Measurements from ENCODE around the gene PTGES3L. TPM values are rescaled to one million over a fixed set of nuclear protein-coding genes. Genes with fewer than 3 reads are reported as not detected.
A peak's percentile ranks its signal among the peaks of the same experiment; 100 is the strongest.

PTGES3L gene
- total and polyA plus RNA-seq, 2 donors (not counting 1 experiment from before 2014, with no cell fraction given), result 0.17 to 1.7 TPM

DNA sequence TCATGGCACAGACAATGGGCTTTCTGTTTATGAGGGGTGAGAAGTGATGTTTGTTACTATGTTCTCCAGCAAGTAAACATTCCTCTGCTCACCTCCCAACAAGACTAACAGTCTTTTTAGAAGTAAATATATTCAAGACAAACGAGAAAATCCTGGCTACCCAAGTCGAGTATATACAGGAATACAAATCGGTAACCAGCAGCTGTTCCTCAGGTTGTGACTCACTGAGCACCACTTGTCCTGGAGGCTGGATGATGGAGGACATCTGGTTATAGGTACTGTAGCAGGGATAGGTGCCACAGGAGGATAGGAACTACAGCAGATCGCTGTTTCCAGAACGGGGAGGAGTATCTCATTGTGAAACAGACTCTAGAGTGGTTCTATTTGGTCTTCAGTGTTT, 13.0 kb upstream of the PTGES3L start:
- H3K4me2 ChIP-seq (ENCODE audit: extremely low read depth, insufficient read depth, low read length), result no peak overlapping the region
- no peaks in the 10 kb centered on the region for H3K9me3 ChIP-seq (ENCODE audit: control insufficient read depth, insufficient read depth, low read depth, low read length)
- no peak overlapping the region for H2AFZ ChIP-seq (ENCODE audit: low read length)
- H3K79me2 ChIP-seq (ENCODE audit: control insufficient read depth, insufficient read depth, low read length), result no peaks in the 10 kb centered on the region
- peaks cover 12% of the 10 kb centered on the region for H3K4me1 ChIP-seq (ENCODE audit: control insufficient read depth, extremely low read depth, insufficient read depth, low read length)
- peaks cover 10% of the 10 kb centered on the region for H3K36me3 ChIP-seq (ENCODE audit: control insufficient read depth, insufficient read depth, low read length)
- H3K4me3 ChIP-seq (replicated peaks in 1 of 4; ENCODE audit: control extremely low read depth in 1 of 4, insufficient read depth in 1 of 4, low read depth in 3 of 4, low read length in 4 of 4), result no peak overlapping the region
- no peak for DNase-seq (ENCODE audit: low read depth in 2 of 2)
- no peak overlapping the region for H3K27ac ChIP-seq (ENCODE audit: insufficient read depth, low read length)
- TF ChIP-seq, protein P1, sequence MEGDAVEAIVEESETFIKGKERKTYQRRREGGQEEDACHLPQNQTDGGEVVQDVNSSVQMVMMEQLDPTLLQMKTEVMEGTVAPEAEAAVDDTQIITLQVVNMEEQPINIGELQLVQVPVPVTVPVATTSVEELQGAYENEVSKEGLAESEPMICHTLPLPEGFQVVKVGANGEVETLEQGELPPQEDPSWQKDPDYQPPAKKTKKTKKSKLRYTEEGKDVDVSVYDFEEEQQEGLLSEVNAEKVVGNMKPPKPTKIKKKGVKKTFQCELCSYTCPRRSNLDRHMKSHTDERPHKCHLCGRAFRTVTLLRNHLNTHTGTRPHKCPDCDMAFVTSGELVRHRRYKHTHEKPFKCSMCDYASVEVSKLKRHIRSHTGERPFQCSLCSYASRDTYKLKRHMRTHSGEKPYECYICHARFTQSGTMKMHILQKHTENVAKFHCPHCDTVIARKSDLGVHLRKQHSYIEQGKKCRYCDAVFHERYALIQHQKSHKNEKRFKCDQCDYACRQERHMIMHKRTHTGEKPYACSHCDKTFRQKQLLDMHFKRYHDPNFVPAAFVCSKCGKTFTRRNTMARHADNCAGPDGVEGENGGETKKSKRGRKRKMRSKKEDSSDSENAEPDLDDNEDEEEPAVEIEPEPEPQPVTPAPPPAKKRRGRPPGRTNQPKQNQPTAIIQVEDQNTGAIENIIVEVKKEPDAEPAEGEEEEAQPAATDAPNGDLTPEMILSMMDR (conservative IDR thresholded peaks at IDR 0.05 in 1 of 2, IDR thresholded peaks at IDR 0.05 in 1 of 2; ENCODE audit: low read depth in 1 of 2, low read length in 2 of 2), result no peak
- TF ChIP-seq EZH2 (IDR thresholded peaks at IDR 0.05; ENCODE audit: low read length, missing control alignments), result no peak
- H4K20me1 ChIP-seq (ENCODE audit: control insufficient read depth, extremely low read depth, insufficient read depth, low read length), result no peaks in the 10 kb centered on the region
- no peak overlapping the region for H3K9ac ChIP-seq (ENCODE audit: insufficient read depth, low read length)
- H3K27me3 ChIP-seq (ENCODE audit: control insufficient read depth, insufficient read depth, low read length), result no peaks in the 10 kb centered on the region

DNA sequence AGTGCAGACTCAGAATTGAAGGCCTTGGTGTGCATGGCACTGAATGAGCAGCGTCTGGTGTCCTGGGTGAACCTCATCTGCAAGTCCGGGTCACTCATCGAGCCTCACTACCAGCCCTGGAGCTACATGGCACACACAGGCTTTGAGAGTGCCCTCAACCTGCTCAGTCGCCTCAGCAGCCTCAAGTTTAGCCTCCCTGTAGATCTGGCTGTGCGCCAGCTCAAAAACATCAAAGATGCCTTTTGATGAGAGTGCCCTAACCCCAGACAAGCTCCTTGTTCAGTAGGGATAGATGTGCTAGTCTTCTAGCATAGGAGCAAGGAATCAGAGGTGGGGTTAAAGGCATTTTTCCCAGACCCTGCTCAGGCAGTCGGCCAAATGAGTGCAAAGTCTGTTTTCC, 11.6 kb upstream of the PTGES3L start:
- no peak overlapping the region for H3K4me3 ChIP-seq (replicated peaks in 1 of 4; ENCODE audit: control extremely low read depth in 1 of 4, insufficient read depth in 1 of 4, low read depth in 3 of 4, low read length in 4 of 4)
- H3K9me3 ChIP-seq (ENCODE audit: control insufficient read depth, insufficient read depth, low read depth, low read length), result no peaks in the 10 kb centered on the region
- no peak overlapping the region for H3K27ac ChIP-seq (ENCODE audit: insufficient read depth, low read length)
- no peaks in the 10 kb centered on the region for H4K20me1 ChIP-seq (ENCODE audit: control insufficient read depth, extremely low read depth, insufficient read depth, low read length)
- no peak overlapping the region for H3K4me2 ChIP-seq (ENCODE audit: extremely low read depth, insufficient read depth, low read length)
- H3K4me1 ChIP-seq (ENCODE audit: control insufficient read depth, extremely low read depth, insufficient read depth, low read length), result peaks cover 7% of the 10 kb centered on the region
- H3K9ac ChIP-seq (ENCODE audit: insufficient read depth, low read length), result no peak overlapping the region
- no peaks in the 10 kb centered on the region for H3K79me2 ChIP-seq (ENCODE audit: control insufficient read depth, insufficient read depth, low read length)
- no peak overlapping the region for H2AFZ ChIP-seq (ENCODE audit: low read length)
- DNase-seq (ENCODE audit: low read depth in 2 of 2), result no peak
- H3K27me3 ChIP-seq (ENCODE audit: control insufficient read depth, insufficient read depth, low read length), result no peaks in the 10 kb centered on the region
- H3K36me3 ChIP-seq (ENCODE audit: control insufficient read depth, insufficient read depth, low read length), result peaks cover 10% of the 10 kb centered on the region
- TF ChIP-seq EZH2 (IDR thresholded peaks at IDR 0.05; ENCODE audit: low read length, missing control alignments), result no peak
- TF ChIP-seq, protein P1 (conservative IDR thresholded peaks at IDR 0.05 in 1 of 2, IDR thresholded peaks at IDR 0.05 in 1 of 2; ENCODE audit: low read depth in 1 of 2, low read length in 2 of 2), result no peak

DNA sequence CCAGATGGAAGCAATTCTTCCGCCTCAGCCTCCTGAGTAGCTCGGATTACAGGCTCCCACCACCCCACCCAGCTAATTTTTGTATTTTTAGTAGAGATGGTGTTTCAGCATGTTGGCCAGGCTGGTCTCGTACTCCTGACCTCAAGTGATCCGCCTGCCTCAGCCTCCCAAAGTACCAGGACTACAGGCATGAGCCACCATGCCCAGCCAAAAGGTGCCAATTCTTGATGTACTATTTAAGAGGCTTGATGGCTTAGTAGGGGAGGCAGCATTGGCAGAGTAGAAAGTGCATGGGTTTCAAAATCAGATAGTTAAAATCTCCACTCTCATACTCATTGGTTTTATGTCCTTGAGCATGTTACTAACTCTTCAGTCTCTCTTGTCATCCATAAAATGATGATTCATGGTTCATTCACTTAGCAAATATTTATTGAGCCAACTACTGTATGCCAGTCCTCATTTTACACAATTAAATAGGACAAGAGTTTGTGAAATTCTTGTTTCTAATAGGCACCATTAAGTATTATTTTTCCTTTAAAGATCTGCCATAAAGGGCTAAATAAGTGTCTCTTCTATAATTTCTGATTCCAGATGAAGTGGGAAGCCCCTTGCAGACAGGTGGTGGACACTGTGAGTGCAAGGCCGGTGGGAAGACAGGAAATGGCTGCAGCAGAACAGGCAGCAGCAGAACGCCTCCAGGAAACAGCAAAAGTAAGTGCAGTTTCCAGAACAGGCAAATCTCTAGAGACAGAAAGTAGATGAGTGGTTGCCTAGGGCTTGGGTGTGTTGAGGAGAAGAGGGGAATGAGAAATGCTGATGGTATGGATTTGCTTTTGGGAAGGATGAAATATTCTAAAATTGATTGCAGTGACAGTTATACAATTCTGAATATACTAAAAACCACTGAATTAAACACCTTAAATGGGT, 10.1 kb upstream of the PTGES3L start:
- Histone ChIP-seq H3K79me2 (ENCODE audit: control insufficient read depth, insufficient read depth, low read length) (no peaks in the 10 kb centered on the region), H4K20me1 (ENCODE audit: control insufficient read depth, extremely low read depth, insufficient read depth, low read length) (no peaks in the 10 kb centered on the region), H2AFZ (ENCODE audit: low read length) (no peak overlapping the region), H3K4me1 (ENCODE audit: control insufficient read depth, extremely low read depth, insufficient read depth, low read length) (peaks cover 7% of the 10 kb centered on the region), H3K27me3 (ENCODE audit: control insufficient read depth, insufficient read depth, low read length) (no peaks in the 10 kb centered on the region), H3K4me3 (replicated peaks in 1 of 4; ENCODE audit: control extremely low read depth in 1 of 4, insufficient read depth in 1 of 4, low read depth in 3 of 4, low read length in 4 of 4) (no peak overlapping the region), H3K4me2 (ENCODE audit: extremely low read depth, insufficient read depth, low read length) (peak overlapping the region; percentile 23), H3K9ac (ENCODE audit: insufficient read depth, low read length) (no peak overlapping the region), H3K9me3 (ENCODE audit: control insufficient read depth, insufficient read depth, low read depth, low read length) (no peaks in the 10 kb centered on the region), H3K27ac (ENCODE audit: insufficient read depth, low read length) (no peak overlapping the region), H3K36me3 (ENCODE audit: control insufficient read depth, insufficient read depth, low read length) (peaks cover 10% of the 10 kb centered on the region)
- TF ChIP-seq, protein P1 (conservative IDR thresholded peaks at IDR 0.05 in 1 of 2, IDR thresholded peaks at IDR 0.05 in 1 of 2; ENCODE audit: low read depth in 1 of 2, low read length in 2 of 2), result no peak
- no peak for TF ChIP-seq EZH2 (IDR thresholded peaks at IDR 0.05; ENCODE audit: low read length, missing control alignments)
- peak in 1 of 2 donors; percentile 36 for DNase-seq (ENCODE audit: low read depth in 2 of 2)
